ENCODE measurements around the gene MEI1. TPM values are rescaled to one million over a fixed set of nuclear protein-coding genes. Genes with fewer than 3 reads are reported as not detected.
"Not testable (repeated sequence)": the region's sequence is repeated elsewhere in the genome, so short reads cannot be mapped to it uniquely, and the experiment has no call there.

MEI1 gene
- total and polyA plus RNA-seq, 4 donors, result 3.4 to 18.0 (median 6.7) TPM

DNA sequence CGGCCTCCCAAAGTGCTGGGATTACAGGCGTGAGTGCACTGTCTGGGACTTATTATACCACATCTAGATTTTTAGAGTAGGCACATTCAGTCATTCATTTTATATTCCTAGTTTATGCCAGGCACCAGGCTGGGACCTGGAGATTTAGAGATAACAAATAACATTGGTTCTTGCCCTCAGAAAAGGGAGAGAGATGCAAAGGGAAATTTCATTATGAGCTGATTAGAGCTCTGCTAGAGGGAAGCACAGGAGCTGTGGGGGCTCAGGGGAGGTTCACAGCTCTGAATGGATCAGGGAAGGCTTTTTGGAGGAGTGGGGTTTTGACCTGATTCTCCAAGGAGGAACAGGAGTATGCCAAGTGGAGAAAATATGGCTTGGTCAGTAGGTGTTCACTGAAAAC, 32.3 kb downstream of the MEI1 start:
- no peaks in the 10 kb centered on the region for H3K36me3 ChIP-seq (ENCODE audit: control insufficient read depth in 4 of 4, insufficient read depth in 4 of 4, low read length in 4 of 4)
- H3K4me1 ChIP-seq (ENCODE audit: control insufficient read depth in 5 of 5, insufficient read depth in 5 of 5, low read length in 5 of 5), result no peaks in the 10 kb centered on the region
- H3K27ac ChIP-seq (ENCODE audit: low read depth in 1 of 2, low read length in 1 of 2), result no peak overlapping the region
- no peaks in the 10 kb centered on the region for H3K27me3 ChIP-seq (ENCODE audit: control insufficient read depth in 3 of 3, insufficient read depth in 3 of 3, low read length in 2 of 3)
- 89 to 94% methylated on average over 2 of the region's 2 CpGs for WGBS, 2 donors
- TF ChIP-seq, protein P1, sequence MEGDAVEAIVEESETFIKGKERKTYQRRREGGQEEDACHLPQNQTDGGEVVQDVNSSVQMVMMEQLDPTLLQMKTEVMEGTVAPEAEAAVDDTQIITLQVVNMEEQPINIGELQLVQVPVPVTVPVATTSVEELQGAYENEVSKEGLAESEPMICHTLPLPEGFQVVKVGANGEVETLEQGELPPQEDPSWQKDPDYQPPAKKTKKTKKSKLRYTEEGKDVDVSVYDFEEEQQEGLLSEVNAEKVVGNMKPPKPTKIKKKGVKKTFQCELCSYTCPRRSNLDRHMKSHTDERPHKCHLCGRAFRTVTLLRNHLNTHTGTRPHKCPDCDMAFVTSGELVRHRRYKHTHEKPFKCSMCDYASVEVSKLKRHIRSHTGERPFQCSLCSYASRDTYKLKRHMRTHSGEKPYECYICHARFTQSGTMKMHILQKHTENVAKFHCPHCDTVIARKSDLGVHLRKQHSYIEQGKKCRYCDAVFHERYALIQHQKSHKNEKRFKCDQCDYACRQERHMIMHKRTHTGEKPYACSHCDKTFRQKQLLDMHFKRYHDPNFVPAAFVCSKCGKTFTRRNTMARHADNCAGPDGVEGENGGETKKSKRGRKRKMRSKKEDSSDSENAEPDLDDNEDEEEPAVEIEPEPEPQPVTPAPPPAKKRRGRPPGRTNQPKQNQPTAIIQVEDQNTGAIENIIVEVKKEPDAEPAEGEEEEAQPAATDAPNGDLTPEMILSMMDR (IDR thresholded peaks at IDR 0.05; ENCODE audit: control extremely low read depth, extremely low read depth), result no peak
- DNase-seq, result no peak
- no peaks in the 10 kb centered on the region for H3K9me3 ChIP-seq (ENCODE audit: control insufficient read depth in 4 of 4, insufficient read depth in 3 of 4, low read length in 3 of 4)
- ATAC-seq (ENCODE audit: insufficient read depth, low FRiP score), result no peak
- H3K9ac ChIP-seq (ENCODE audit: insufficient read depth in 1 of 2, low read length in 2 of 2), result no peak overlapping the region
- no peak overlapping the region for H3K4me3 ChIP-seq

DNA sequence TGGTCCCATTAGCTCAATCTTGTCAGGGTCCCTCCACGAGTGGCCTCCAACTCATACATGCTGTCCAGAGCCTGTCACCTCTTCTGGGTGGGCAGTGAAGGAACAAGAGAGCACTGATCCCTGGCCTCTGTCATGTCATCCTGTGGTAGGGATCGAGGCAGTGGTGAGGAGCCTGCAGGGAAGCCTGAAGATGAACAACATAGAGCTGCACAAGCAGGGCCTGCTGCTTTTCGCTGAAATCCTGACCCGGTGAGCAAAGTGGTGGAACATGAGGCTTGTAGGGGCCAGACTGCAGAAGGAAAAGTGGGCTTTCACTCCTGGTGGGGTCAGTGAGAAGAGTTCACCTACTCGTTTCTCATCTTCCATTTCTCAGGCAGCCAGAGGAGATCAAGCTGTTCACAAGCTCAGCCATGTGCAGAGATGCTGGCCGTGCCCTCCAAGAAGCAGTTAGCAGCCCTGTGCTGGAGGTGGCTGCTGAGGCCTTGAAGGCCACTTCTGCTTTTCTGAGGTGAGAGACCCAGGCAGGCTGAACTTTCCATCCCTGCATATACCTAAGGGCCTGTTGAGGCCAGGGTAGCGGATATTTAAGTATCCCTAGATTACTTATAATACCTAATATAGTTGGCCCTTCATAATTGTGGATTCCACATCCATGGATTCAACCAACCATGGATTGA, 32.9 kb downstream of the MEI1 start:
- Histone ChIP-seq H3K4me1 (ENCODE audit: control insufficient read depth in 5 of 5, insufficient read depth in 5 of 5, low read length in 5 of 5) (no peaks in the 10 kb centered on the region), H3K4me3 (no peak overlapping the region), H3K27ac (ENCODE audit: low read depth in 1 of 2, low read length in 1 of 2) (no peak overlapping the region), H3K36me3 (ENCODE audit: control insufficient read depth in 4 of 4, insufficient read depth in 4 of 4, low read length in 4 of 4) (no peaks in the 10 kb centered on the region), H3K9ac (ENCODE audit: insufficient read depth in 1 of 2, low read length in 2 of 2) (no peak overlapping the region), H3K9me3 (ENCODE audit: control insufficient read depth in 4 of 4, insufficient read depth in 3 of 4, low read length in 3 of 4) (no peaks in the 10 kb centered on the region), H3K27me3 (ENCODE audit: control insufficient read depth in 3 of 3, insufficient read depth in 3 of 3, low read length in 2 of 3) (no peaks in the 10 kb centered on the region)
- 90 to 93% methylated on average over 7 of the region's 7 CpGs for WGBS, 2 donors
- ATAC-seq (ENCODE audit: insufficient read depth, low FRiP score) (no peak), DNase-seq (no peak)
- TF ChIP-seq, protein P1 (IDR thresholded peaks at IDR 0.05; ENCODE audit: control extremely low read depth, extremely low read depth), result no peak

GRCh38 chr22:41733241-41733640, 33.9 kb downstream of the MEI1 start:
- ATAC-seq (ENCODE audit: insufficient read depth, low FRiP score); H3K36me3 ChIP-seq (ENCODE audit: control insufficient read depth in 4 of 4, insufficient read depth in 4 of 4, low read length in 4 of 4); H3K9ac ChIP-seq (ENCODE audit: insufficient read depth in 1 of 2, low read length in 2 of 2); H3K27me3 ChIP-seq (ENCODE audit: control insufficient read depth in 3 of 3, insufficient read depth in 3 of 3, low read length in 2 of 3); H3K4me1 ChIP-seq (ENCODE audit: control insufficient read depth in 5 of 5, insufficient read depth in 5 of 5, low read length in 5 of 5); H3K27ac ChIP-seq (ENCODE audit: low read depth in 1 of 2, low read length in 1 of 2); H3K4me3 ChIP-seq; DNase-seq; H3K9me3 ChIP-seq (ENCODE audit: control insufficient read depth in 4 of 4, insufficient read depth in 3 of 4, low read length in 3 of 4): not testable (repeated sequence)
- WGBS, 2 donors, result 96 to 97% methylated on average over 4 of the region's 4 CpGs

- Histone ChIP-seq H3K27me3 (ENCODE audit: control insufficient read depth in 3 of 3, insufficient read depth in 3 of 3, low read length in 2 of 3) (no peaks in the 10 kb centered on the region), H3K9me3 (ENCODE audit: control insufficient read depth in 4 of 4, insufficient read depth in 3 of 4, low read length in 3 of 4) (no peaks in the 10 kb centered on the region), H3K9ac (ENCODE audit: insufficient read depth in 1 of 2, low read length in 2 of 2) (no peak overlapping the region), H3K4me1 (ENCODE audit: control insufficient read depth in 5 of 5, insufficient read depth in 5 of 5, low read length in 5 of 5) (no peaks in the 10 kb centered on the region), H3K27ac (ENCODE audit: low read depth in 1 of 2, low read length in 1 of 2) (no peak overlapping the region), H3K36me3 (ENCODE audit: control insufficient read depth in 4 of 4, insufficient read depth in 4 of 4, low read length in 4 of 4) (no peaks in the 10 kb centered on the region), H3K4me3 (no peak overlapping the region)
- WGBS, 2 donors, result 89 to 90% methylated on average over 3 of the region's 3 CpGs
- TF ChIP-seq, protein P1 (IDR thresholded peaks at IDR 0.05; ENCODE audit: control extremely low read depth, extremely low read depth), result no peak
- no peak for ATAC-seq (ENCODE audit: insufficient read depth, low FRiP score)
- DNase-seq, result no peak
Measured at GRCh38 chr22:41739576-41739975, 40.3 kb downstream of the MEI1 start.

Data from lung (tissue), 12 donors.